Hematopoietic multipotent progenitor cell treated with erythropoietin and hydrocortisone succinate and interleukin-3 and kit ligand, for 15 days (in vitro differentiated cells): Measurements from ENCODE around the gene DIRAS3.
"Not testable (repeated sequence)": the region's sequence is repeated elsewhere in the genome, so short reads cannot be mapped to it uniquely, and the experiment has no call there.

Source experiments
- DNase-seq: peaks from one replicate; pipeline ENCODE4 v3.0.0-alpha.2; 2015; ENCODE audit warnings: low spot score

The DIRAS3 gene

GRCh38 chr1:68024635-68025338, 25.6 kb downstream of the DIRAS3 start:
- no peak for DNase-seq

GRCh38 chr1:68016381-68016780, 34.0 kb downstream of the DIRAS3 start:
- DNase-seq = no peak

DNA sequence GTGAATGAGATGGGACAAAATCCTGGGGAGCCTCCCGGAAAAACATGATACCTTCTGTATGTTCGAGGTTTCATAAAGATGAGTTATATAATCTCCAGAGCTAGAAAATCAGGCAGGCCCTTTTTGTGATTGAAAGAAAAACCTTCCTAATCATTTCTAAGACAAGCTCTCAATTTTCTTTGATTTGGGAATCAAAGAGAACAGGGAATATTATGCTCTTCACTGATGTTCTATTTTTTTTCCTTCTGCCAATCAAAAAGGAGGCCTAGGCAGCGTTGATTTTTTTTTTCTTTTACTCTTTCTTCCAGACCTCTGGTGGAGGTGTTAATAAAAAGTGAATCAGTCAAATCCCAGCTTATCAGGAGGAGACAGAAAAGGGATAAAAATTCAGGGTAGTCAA, 34.5 kb downstream of the DIRAS3 start:
- DNase-seq = no peak

GRCh38 chr1:68015369-68015768, 35.1 kb downstream of the DIRAS3 start:
- no peak for DNase-seq

DNA sequence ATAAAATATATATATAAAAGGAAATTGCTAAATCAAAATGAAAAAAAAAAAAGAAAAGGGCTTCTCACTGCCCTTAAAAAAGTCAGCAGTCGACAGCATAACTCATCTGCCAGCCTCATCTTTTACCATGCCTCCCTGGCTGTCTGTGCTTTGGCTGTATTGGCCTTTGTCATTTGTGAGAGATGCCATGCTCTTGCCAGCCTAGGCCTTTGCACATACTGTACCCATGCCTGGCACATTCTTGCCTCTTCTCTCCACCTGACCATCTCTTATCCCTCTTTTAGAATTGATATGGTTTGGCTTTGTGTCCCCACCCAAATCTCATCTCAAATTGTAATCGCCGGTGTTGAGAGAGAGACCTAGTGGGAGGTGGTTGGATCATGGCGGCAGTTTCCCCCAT, 37.1 kb downstream of the DIRAS3 start:
- no peak for DNase-seq

- DNase-seq = no peak
Observed at GRCh38 chr1:68011657-68012375, 38.6 kb downstream of the DIRAS3 start.

DNA sequence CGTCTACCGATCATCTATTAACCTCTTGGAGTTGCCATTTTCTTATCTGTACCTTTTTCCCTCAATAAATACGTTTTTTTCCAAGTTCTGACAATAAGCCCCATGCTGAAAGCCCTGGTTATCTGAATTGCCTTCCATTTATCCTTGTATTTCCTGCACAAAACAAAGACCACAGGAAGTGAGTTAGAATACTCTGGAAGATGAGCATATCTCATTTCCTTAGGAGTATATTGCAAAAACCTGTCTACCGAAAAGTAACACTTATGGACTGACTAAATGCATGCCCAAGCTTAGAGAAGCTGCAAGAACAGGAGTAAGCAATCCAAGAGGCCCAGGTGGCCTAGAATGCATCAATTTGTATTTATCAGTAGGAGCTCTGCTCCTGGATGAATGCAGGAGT, 39.9 kb downstream of the DIRAS3 start:
- DNase-seq = no peak

GRCh38 chr1:68010090-68010489, 40.3 kb downstream of the DIRAS3 start:
- DNase-seq = no peak

GRCh38 chr1:68003626-68004025, 46.8 kb downstream of the DIRAS3 start:
- DNase-seq = not testable (repeated sequence)

GRCh38 chr1:68000191-68000590, 50.2 kb downstream of the DIRAS3 start:
- no peak for DNase-seq

- no peak for DNase-seq
Observed at GRCh38 chr1:67997746-67998145, 52.7 kb downstream of the DIRAS3 start.
